ENCODE data around the gene B3GALNT2. TPM values are rescaled to one million over a fixed set of nuclear protein-coding genes. Genes with fewer than 3 reads are reported as not detected.
A peak's percentile ranks its signal among the peaks of the same experiment; 100 is the strongest.

Gene B3GALNT2
- total RNA-seq, 1 donor from 2014 or later = 15.9 TPM

DNA sequence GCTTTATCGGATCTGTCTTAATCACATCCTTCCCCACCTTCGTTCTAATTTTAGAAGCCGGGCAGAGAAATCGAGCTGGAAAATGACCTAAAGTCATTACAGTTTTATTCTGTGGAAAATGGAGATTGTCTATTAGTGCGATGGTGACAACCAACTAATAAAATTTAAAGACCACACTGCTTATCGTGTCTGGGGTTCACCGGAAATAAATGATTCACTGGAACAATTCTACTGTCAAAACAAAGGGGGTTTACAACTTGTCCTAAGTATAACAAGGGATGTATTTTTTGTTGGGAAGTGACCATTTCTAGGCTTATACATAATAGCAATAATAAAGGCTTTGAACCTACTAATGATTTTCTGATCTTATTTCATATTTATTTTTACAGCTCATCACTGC is 55.6 kb downstream of the B3GALNT2 start:
- TF ChIP-seq, protein P1, sequence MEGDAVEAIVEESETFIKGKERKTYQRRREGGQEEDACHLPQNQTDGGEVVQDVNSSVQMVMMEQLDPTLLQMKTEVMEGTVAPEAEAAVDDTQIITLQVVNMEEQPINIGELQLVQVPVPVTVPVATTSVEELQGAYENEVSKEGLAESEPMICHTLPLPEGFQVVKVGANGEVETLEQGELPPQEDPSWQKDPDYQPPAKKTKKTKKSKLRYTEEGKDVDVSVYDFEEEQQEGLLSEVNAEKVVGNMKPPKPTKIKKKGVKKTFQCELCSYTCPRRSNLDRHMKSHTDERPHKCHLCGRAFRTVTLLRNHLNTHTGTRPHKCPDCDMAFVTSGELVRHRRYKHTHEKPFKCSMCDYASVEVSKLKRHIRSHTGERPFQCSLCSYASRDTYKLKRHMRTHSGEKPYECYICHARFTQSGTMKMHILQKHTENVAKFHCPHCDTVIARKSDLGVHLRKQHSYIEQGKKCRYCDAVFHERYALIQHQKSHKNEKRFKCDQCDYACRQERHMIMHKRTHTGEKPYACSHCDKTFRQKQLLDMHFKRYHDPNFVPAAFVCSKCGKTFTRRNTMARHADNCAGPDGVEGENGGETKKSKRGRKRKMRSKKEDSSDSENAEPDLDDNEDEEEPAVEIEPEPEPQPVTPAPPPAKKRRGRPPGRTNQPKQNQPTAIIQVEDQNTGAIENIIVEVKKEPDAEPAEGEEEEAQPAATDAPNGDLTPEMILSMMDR (IDR thresholded peaks at IDR 0.05; ENCODE audit: unreplicated experiment) = no peak
- no peak overlapping the region for H3K27ac Mint-ChIP-seq (ENCODE audit: unreplicated experiment)

DNA sequence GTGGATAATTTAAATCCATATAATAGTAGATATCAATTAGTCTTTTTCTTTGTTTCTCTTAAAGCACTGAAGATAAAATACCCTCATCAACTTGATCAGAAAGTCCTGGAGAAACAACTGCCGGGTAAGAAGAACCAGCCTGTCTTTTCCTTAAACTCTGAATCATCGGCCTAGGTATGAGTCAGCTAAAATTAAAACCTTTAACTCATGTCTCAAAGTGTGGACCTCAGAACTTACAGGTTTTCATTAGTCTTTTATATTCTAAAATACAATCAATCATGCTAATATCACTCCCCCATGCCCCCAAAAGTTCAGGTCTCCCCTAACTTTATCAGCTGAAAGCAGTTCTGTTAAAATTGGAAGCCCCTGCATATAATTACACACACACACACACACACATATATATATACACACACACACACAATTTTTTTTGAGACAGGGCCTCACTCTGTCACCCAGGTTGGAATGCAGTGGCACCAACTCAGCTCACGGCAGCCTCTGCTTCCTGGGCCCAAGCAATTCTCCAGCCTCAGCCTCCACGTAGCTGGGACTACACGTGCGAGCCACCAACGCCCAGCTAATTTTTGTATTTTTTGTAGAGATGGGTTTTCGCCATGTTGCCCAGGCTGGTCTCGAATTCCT is 61.3 kb downstream of the B3GALNT2 start:
- Mint-ChIP-seq H3K27ac (ENCODE audit: unreplicated experiment) (no peak overlapping the region), H3K27me3 (ENCODE audit: unreplicated experiment) (peaks cover 4% of the 10 kb centered on the region), H3K9me3 (ENCODE audit: unreplicated experiment) (no peaks in the 10 kb centered on the region), H3K4me3 (ENCODE audit: unreplicated experiment) (no peak overlapping the region), H3K4me1 (ENCODE audit: unreplicated experiment) (no peaks in the 10 kb centered on the region), H3K36me3 (ENCODE audit: low read depth, unreplicated experiment) (peaks cover 23% of the 10 kb centered on the region)
- no peak for DNase-seq (ENCODE audit: low spot score)
- TF ChIP-seq, protein P1 (IDR thresholded peaks at IDR 0.05; ENCODE audit: unreplicated experiment) = no peak

More for the DNA sequence above, 55.6 kb downstream of the B3GALNT2 start:
- Mint-ChIP-seq H3K36me3 (ENCODE audit: low read depth, unreplicated experiment) (peaks cover 19% of the 10 kb centered on the region), H3K4me3 (ENCODE audit: unreplicated experiment) (no peak overlapping the region), H3K4me1 (ENCODE audit: unreplicated experiment) (no peaks in the 10 kb centered on the region), H3K27me3 (ENCODE audit: unreplicated experiment) (peaks cover 2% of the 10 kb centered on the region), H3K9me3 (ENCODE audit: unreplicated experiment) (no peaks in the 10 kb centered on the region)
- no peak for DNase-seq (ENCODE audit: low spot score)

DNA sequence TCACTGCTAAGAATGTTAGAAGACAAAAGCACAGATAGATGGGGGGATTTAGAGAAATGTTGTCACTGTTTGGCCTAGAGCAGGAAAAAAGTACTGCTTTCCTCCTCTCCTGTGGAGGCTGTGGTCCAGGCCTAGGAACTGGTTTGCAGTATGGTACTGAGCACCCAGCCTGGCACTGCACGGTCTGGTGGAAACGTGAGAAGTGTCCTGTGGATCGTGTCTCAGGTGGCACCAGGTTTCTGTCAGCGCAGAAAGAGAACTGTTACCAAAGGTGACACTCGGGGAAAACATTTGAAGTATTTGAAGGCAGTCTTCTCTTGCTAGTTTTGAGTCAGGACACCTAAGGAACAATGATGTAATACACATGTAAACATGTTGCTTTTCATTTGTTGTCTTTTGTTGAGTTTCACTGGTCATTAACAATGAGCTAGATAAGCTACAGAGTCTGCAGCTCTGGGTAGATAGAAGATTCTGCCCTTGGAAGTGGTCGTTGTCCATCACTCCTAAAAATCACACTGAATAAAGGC is 63.0 kb downstream of the B3GALNT2 start:
- Mint-ChIP-seq H3K36me3 (ENCODE audit: low read depth, unreplicated experiment) (peaks cover 28% of the 10 kb centered on the region), H3K27ac (ENCODE audit: unreplicated experiment) (no peak overlapping the region), H3K4me3 (ENCODE audit: unreplicated experiment) (peak overlapping the region; percentile 52), H3K27me3 (ENCODE audit: unreplicated experiment) (peaks cover 3% of the 10 kb centered on the region), H3K9me3 (ENCODE audit: unreplicated experiment) (no peaks in the 10 kb centered on the region), H3K4me1 (ENCODE audit: unreplicated experiment) (no peaks in the 10 kb centered on the region)
- TF ChIP-seq, protein P1 (IDR thresholded peaks at IDR 0.05; ENCODE audit: unreplicated experiment) = no peak
- no peak for DNase-seq (ENCODE audit: low spot score)

DNA sequence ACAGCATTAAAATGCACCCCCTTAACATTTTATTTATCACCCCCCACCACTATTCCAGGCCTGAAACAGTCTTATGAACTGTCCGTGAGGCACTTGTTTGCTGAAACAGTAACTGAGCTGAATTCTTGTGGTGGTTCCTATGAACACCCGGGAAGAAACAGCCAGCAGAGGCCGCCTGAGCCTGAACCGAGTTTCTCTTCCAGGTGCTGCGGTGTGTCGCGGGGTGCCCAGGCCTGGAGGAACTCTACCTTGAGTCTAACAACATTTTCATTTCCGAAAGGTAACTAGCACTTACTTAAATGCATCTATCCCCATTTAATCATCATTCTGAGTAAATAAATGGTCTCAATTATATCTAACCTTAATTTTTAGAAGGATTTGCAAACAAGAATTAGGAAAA is 70.3 kb downstream of the B3GALNT2 start:
- TF ChIP-seq, protein P1 (IDR thresholded peaks at IDR 0.05; ENCODE audit: unreplicated experiment) = no peak
- H3K36me3 Mint-ChIP-seq (ENCODE audit: low read depth, unreplicated experiment) = peaks cover 25% of the 10 kb centered on the region
- no peaks in the 10 kb centered on the region for H3K9me3 Mint-ChIP-seq (ENCODE audit: unreplicated experiment)
- H3K27ac Mint-ChIP-seq (ENCODE audit: unreplicated experiment) = no peak overlapping the region
- H3K4me1 Mint-ChIP-seq (ENCODE audit: unreplicated experiment) = no peaks in the 10 kb centered on the region
- no peak overlapping the region for H3K4me3 Mint-ChIP-seq (ENCODE audit: unreplicated experiment)
- no peak for DNase-seq (ENCODE audit: low spot score)
- peaks cover 2% of the 10 kb centered on the region for H3K27me3 Mint-ChIP-seq (ENCODE audit: unreplicated experiment)

DNA sequence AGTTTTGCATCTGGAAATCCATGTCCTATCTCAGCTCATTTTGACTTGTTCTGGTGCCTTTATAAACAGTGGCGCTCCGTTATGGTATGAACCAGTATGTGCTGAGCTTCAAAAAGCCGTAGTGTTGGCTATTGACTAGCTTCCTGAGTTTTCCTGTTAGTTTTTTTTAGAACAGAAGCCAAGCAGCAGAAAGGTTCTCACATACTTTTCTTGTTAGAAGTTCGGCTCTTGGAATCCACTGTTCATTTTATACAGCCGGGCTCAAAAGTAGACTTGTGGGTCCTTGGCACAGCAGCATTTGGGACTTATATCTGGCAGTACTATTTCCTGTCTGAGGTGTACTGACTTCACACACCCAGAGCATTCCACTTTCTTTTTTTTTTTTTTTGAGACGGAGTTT is 73.3 kb downstream of the B3GALNT2 start:
- no peaks in the 10 kb centered on the region for H3K4me1 Mint-ChIP-seq (ENCODE audit: unreplicated experiment)
- no peaks in the 10 kb centered on the region for H3K27me3 Mint-ChIP-seq (ENCODE audit: unreplicated experiment)
- TF ChIP-seq, protein P1 (IDR thresholded peaks at IDR 0.05; ENCODE audit: unreplicated experiment) = no peak
- H3K27ac Mint-ChIP-seq (ENCODE audit: unreplicated experiment) = no peak overlapping the region
- H3K4me3 Mint-ChIP-seq (ENCODE audit: unreplicated experiment) = no peak overlapping the region
- H3K36me3 Mint-ChIP-seq (ENCODE audit: low read depth, unreplicated experiment) = peaks cover 10% of the 10 kb centered on the region
- H3K9me3 Mint-ChIP-seq (ENCODE audit: unreplicated experiment) = no peaks in the 10 kb centered on the region
- no peak for DNase-seq (ENCODE audit: low spot score)

Data from endothelial cell (in vitro differentiated cells).